Measurements from ENCODE around the gene HDLBP.

GRCh38 chr2:241279828-241280227, 35.6 kb downstream of the HDLBP start:
- TF ChIP-seq CTCF (conservative IDR thresholded peaks at IDR 0.05; ENCODE audit: low read depth, low read length) (no peak), EZH2 (IDR thresholded peaks at IDR 0.05; ENCODE audit: borderline replicate concordance, low read depth, low read length, poor library complexity, severe bottlenecking) (no peak)
